HUDEP-2 (cell line): Measurements from ENCODE around the gene MLPH.
"Not testable (repeated sequence)": the region's sequence is repeated elsewhere in the genome, so short reads cannot be mapped to it uniquely, and the experiment has no call there.

Source experiments
- DNase-seq, 76 experiments: peaks; one replicate each; lab custom pipeline; 2025; ENCODE audit not compliant: unreplicated experiment in 76 of 76; lab: John Stamatoyannopoulos, UW

The MLPH gene

GRCh38 chr2:237577956-237578870 is 91.2 kb downstream of the MLPH start:
- DNase-seq, result no peak

- no peak for DNase-seq
Measured at GRCh38 chr2:237581326-237581725, 94.3 kb downstream of the MLPH start.

- DNase-seq, result peak in 3 of 76 experiments; percentile 8 to 32 (median 26)
Measured at GRCh38 chr2:237581751-237582746, 95.0 kb downstream of the MLPH start.

GRCh38 chr2:237583385-237584295 is 96.6 kb downstream of the MLPH start:
- DNase-seq, result no peak

- no peak for DNase-seq
Measured at GRCh38 chr2:237585590-237586221, 98.7 kb downstream of the MLPH start.

GRCh38 chr2:237588044-237588696 is 101.1 kb downstream of the MLPH start:
- no peak for DNase-seq

GRCh38 chr2:237590272-237591140 is 103.5 kb downstream of the MLPH start, which contains the start of gene RAB17:
TSS of gene RAB17 (minus strand) at chr2:237590734. CDS start at chr2:237586154, 4,580 bp downstream.
- no peak for DNase-seq

- no peak for DNase-seq
Measured at GRCh38 chr2:237591141-237591881, 104.3 kb downstream of the MLPH start.

GRCh38 chr2:237592425-237592980 is 105.5 kb downstream of the MLPH start:
- no peak for DNase-seq

- no peak for DNase-seq
Measured at GRCh38 chr2:237593036-237593435, 106.0 kb downstream of the MLPH start.

GRCh38 chr2:237593596-237594320 is 106.7 kb downstream of the MLPH start:
- DNase-seq, result no peak

- DNase-seq, result no peak
Measured at GRCh38 chr2:237594514-237594871, 107.4 kb downstream of the MLPH start.

- DNase-seq, result not testable (repeated sequence)
Measured at GRCh38 chr2:237595829-237596519, 108.9 kb downstream of the MLPH start.

- DNase-seq, result no peak
Measured at GRCh38 chr2:237596520-237597195, 109.6 kb downstream of the MLPH start.
